Fibroblast of upper back skin (primary cell): ENCODE measurements around the gene NBPF20.
"Not testable (repeated sequence)": the region's sequence is repeated elsewhere in the genome, so short reads cannot be mapped to it uniquely, and the experiment has no call there.

Experiments used
- DNase-seq: peaks from one replicate; pipeline ENCODE4 v3.0.0-alpha.2; 2013

Gene NBPF20

GRCh38 chr1:145424612-145425435, 579 bp downstream of the NBPF20 start:
- DNase-seq = peak; percentile 51

GRCh38 chr1:145415149-145415548, 10.3 kb downstream of the NBPF20 start:
- DNase-seq = not testable (repeated sequence)

GRCh38 chr1:145407266-145407665, 18.1 kb downstream of the NBPF20 start:
- not testable (repeated sequence) for DNase-seq

DNA sequence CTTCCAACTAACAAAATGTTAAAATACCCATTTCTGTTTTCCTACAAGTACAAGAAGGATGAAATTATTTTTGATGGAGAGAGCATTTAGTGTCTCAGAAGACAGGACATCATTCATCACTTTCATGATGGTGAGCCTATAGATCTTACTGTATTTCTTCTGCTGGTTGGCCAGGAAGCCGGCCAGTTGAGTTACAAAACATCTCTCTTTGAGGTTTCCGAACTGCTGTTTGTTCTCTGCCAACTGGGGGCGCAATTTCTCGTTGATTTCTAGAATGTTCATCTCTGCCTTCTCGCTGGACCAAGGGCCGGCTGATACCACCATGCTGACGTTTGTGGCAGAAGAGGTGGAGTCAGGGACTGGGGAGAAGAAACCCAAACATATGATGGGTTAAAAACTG, 20.5 kb downstream of the NBPF20 start:
- DNase-seq = peak; percentile 9

DNA sequence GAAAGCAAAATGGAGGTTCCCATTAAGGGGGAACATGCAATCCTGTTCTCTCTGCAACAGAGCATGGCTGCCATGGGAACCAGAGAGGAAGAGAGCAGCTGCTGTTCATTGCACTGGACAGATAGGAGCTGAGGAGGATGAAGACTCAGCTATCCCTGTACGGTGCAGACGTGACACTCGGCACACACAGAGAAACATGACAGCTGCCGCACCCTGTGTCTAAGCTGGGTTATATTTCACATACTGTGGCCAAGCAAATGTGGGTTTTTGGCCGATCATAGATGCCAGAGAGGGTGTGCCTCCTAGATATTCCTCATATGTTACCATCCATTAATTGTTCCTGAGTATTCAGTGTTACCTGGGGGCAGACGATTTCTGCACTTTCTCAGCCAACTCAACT, 24.7 kb downstream of the NBPF20 start:
- not testable (repeated sequence) for DNase-seq
